Endometrium (tissue), 2 donors: Measurements from ENCODE around the gene ALK.

Experiments used
- FAIRE-seq: peaks from 2 replicates; lab custom pipeline; 2012; peaks lifted over from hg19 to GRCh38; lab: Jason Lieb, UNC
- donor health status: control.
- donor health status: control.

Gene ALK

GRCh38 chr2:29363111-29363510, 558.3 kb downstream of the ALK start:
- no peak for FAIRE-seq

- no peak for FAIRE-seq
Observed at GRCh38 chr2:29361231-29361630, 560.2 kb downstream of the ALK start.

GRCh38 chr2:29360016-29360784, 561.2 kb downstream of the ALK start:
- FAIRE-seq, result no peak

- no peak for FAIRE-seq
Observed at GRCh38 chr2:29353403-29353991, 567.9 kb downstream of the ALK start.

GRCh38 chr2:29351916-29352591, 569.3 kb downstream of the ALK start:
- FAIRE-seq, result no peak

- FAIRE-seq, result no peak
Observed at GRCh38 chr2:29351248-29351647, 570.1 kb downstream of the ALK start.

- no peak for FAIRE-seq
Observed at GRCh38 chr2:29349316-29350030, 571.9 kb downstream of the ALK start.

GRCh38 chr2:29347774-29348461, 573.5 kb downstream of the ALK start:
- FAIRE-seq, result no peak

- FAIRE-seq, result no peak
Observed at GRCh38 chr2:29345236-29345635, 576.1 kb downstream of the ALK start.

- no peak for FAIRE-seq
Observed at GRCh38 chr2:29343830-29344229, 577.6 kb downstream of the ALK start.

- no peak for FAIRE-seq
Observed at GRCh38 chr2:29336341-29337241, 584.8 kb downstream of the ALK start.

GRCh38 chr2:29335396-29335795, 586.0 kb downstream of the ALK start:
- no peak for FAIRE-seq

- no peak for FAIRE-seq
Observed at GRCh38 chr2:29334706-29335105, 586.7 kb downstream of the ALK start.

- no peak for FAIRE-seq
Observed at GRCh38 chr2:29332540-29332939, 588.8 kb downstream of the ALK start.

- no peak for FAIRE-seq
Observed at GRCh38 chr2:29329899-29330298, 591.5 kb downstream of the ALK start.

GRCh38 chr2:29326926-29327325, 594.5 kb downstream of the ALK start:
- no peak for FAIRE-seq

- FAIRE-seq, result no peak
Observed at GRCh38 chr2:29325544-29325943, 595.8 kb downstream of the ALK start.

GRCh38 chr2:29323961-29324360, 597.4 kb downstream of the ALK start:
- no peak for FAIRE-seq

GRCh38 chr2:29323301-29323700, 598.1 kb downstream of the ALK start:
- no peak for FAIRE-seq

GRCh38 chr2:29322011-29322410, 599.4 kb downstream of the ALK start:
- FAIRE-seq, result no peak
